GM15510 (cell line): Measurements from ENCODE around the gene EXOC3.

Experiments used
- POLR2A ChIP-seq: IDR thresholded peaks from 3 replicates; pipeline ENCODE4 v1.6.1; 2011; ENCODE audit warnings: borderline replicate concordance; ENCODE audit not compliant: insufficient read length; ENCODE audit errors: extremely low read depth

Gene EXOC3

GRCh38 chr5:485946-486491 lies 43.0 kb downstream of the EXOC3 start:
- TF ChIP-seq POLR2A = no peak

- no peak for TF ChIP-seq POLR2A
Measured at GRCh38 chr5:488241-488640, 45.3 kb downstream of the EXOC3 start.

GRCh38 chr5:488744-489688 lies 46.0 kb downstream of the EXOC3 start:
- TF ChIP-seq POLR2A = no peak

GRCh38 chr5:489689-490080 lies 46.7 kb downstream of the EXOC3 start:
- no peak for TF ChIP-seq POLR2A

- no peak for TF ChIP-seq POLR2A
Measured at GRCh38 chr5:490116-491106, 47.4 kb downstream of the EXOC3 start.

GRCh38 chr5:491119-491855 lies 48.3 kb downstream of the EXOC3 start:
- no peak for TF ChIP-seq POLR2A

- no peak for TF ChIP-seq POLR2A
Measured at GRCh38 chr5:491856-492155, 48.8 kb downstream of the EXOC3 start.

GRCh38 chr5:492314-492893 lies 49.4 kb downstream of the EXOC3 start:
- TF ChIP-seq POLR2A = no peak

GRCh38 chr5:493119-493701 lies 50.2 kb downstream of the EXOC3 start:
- TF ChIP-seq POLR2A = no peak

GRCh38 chr5:493758-494157 lies 50.8 kb downstream of the EXOC3 start:
- TF ChIP-seq POLR2A = no peak

- no peak for TF ChIP-seq POLR2A
Measured at GRCh38 chr5:494667-495255, 51.8 kb downstream of the EXOC3 start.

- no peak for TF ChIP-seq POLR2A
Measured at GRCh38 chr5:496028-496427, 53.1 kb downstream of the EXOC3 start.

- no peak for TF ChIP-seq POLR2A
Measured at GRCh38 chr5:497090-497700, 54.2 kb downstream of the EXOC3 start.
